ENCODE results near the gene GNA15.
A peak's percentile ranks its signal among the peaks of the same experiment; 100 is the strongest.
"Not testable (repeated sequence)": the region's sequence is repeated elsewhere in the genome, so short reads cannot be mapped to it uniquely, and the experiment has no call there.

GNA15 gene

DNA sequence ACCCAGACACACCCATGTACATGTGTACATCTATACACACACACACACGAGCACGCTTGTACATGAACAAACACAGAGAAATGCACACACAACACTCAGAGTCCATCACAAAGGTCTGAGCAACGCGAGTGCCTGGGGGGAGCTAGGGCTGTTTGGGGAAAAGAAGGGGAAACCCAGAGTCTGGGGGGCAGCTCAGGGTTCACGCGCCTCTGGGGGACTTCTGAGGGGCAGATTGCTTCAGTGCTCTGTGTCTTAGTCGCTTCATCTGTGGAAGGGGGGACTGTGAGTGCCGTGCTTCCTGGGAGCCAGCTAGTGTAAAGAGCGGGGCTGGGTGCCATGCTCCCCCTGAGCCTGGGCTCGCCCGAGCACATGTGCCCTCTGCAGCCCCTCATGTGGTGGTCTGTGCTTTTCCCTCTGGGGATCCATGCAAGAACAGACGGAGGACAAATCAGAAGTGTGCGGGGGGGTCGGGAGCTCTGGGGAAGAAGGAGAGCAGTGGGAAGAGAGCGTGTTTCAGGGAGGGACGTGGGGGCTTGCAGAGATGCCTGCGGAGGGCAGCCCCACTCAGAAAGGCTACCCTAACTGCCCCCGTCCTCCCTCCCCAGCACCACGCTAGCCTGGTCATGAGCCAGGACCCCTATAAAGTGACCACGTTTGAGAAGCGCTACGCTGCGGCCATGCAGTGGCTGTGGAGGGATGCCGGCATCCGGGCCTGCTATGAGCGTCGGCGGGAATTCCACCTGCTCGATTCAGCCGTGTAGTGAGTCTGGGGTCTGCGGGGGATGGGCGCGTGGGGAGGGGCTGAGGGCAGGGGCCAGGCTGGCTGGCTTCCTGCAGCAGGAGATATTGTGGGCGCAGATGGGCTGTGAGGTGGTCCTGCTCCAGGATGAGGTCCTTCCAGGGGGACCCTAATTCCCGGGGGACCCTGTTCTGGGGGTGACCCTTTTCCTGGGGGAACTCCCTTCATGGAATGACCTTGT lies 14.0 kb downstream of the GNA15 start:
- DNase-seq (ENCODE audit: low spot score) = no peak

DNA sequence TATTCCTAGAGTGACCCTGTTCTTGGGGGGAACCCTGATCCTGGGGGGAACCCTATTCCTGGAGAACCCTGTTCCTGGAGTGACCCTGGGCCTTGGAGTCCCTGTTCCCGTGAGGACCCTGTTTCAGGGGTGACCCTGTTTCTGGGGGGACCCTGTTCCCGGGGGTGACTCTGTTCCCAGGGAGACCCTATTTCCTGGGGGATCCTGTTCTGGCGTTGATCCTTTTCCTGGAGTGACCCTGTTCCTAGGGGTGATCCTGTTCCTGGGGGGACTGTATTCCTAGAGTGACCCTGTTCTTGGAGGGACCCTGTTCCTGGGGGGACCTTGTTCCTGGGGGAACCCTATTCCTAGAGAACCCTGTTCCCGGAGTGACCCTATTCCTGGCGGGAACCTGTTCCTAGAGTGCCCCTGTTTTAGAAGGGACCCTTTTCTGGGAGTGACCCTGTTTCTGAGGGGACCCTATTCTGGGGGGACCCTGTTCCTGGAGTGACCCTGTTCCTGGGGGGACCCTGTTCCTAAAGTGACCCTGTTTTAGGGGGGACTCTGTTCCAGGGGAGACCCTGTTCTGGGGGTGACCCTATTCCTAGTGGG lies 15.0 kb downstream of the GNA15 start:
- DNase-seq (ENCODE audit: low spot score) = no peak

- no peak for DNase-seq (ENCODE audit: low spot score)
Observed at GRCh38 chr19:3151563-3152418, 16.0 kb downstream of the GNA15 start.

DNA sequence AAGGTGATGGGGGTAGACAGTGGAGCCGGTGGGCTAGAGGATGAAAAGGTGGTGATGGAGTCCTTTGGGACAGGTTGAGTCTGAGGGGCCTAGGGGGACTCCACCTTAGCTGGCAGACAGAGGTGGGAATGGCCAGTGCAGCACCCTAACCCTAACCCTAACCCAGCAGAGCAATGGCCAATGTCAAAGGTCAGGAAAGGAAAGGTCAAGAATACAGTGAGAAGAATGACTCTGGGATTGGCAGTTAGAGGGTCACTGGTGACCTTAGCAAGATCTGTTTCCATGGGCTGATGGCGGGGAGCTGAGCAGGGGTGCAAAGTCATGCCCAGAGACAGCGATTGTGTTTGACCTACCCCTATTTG lies 16.6 kb downstream of the GNA15 start:
- no peak for DNase-seq (ENCODE audit: low spot score)

- no peak for DNase-seq (ENCODE audit: low spot score)
Observed at GRCh38 chr19:3153286-3154230, 17.7 kb downstream of the GNA15 start.

GRCh38 chr19:3154447-3154846 lies 18.6 kb downstream of the GNA15 start:
- DNase-seq (ENCODE audit: low spot score) = not testable (repeated sequence)

DNA sequence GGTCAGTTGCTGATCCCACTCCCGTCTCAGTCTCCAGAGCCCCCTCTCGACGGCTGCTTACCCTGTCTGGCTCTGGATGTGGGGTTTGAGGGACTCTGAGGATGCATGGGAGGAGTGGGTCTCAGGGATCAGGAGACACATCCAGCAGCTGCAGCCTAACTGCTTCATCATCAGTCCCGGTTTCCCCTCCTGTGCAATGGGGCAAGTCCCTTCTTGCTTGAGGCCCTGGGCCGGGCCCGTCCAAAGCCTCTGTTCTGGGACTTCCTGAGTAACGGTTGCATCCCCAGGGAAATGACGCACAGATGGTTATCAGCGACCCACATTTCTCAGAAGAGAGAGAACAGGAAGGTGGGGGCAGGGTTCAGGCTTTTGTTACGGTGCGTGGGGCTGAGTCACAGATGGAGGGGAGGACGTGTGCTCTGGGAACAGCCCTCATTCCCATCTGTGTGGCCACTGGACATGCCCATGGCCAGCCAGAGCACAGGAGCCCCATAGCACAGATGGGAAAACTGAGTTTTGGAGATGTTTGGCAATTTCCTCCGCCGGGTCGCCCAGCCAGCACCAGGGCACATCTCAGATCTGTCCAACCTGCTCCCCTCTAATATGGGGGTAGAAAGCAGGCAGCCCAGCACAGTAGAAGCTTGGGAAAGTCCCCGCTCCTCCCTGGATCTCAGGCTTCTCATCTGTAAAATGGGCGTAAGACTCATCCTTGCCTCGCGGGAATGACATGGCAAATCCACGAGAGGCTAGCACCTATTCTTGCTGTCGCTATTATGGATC lies 19.3 kb downstream of the GNA15 start:
- peak; percentile 94 for DNase-seq (ENCODE audit: low spot score)

DNA sequence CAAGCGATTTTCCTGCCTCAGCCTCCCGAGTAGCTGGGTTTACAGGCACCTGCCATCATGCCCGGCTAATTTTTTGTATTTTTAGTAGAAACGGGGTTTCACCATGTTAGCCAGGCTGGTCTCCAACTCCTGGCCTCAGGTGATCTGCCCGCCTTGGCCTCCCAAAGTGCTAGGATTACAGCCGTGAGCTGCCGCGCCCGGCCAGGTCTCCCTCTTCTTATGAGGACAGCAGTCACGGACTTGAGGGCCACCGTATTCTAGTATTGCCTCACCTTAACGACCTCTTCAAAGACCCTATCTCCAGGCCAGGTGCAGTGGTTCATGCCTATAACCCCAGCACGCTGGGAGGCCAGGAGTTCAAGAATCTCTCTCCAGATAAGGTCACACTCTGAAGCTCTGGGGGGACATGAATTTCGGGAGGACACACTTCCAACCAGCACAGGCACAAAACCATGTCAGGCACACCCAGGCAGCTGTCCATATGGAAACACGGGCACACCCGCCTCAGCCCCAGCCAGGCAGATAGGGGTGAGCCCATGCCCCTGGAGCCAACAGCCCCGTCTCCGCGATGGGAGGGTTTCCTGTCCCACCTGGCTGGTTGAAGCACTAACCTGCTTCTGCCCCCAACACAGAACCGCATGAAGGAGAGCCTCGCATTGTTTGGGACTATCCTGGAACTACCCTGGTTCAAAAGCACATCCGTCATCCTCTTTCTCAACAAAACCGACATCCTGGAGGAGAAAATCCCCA lies 21.4 kb downstream of the GNA15 start:
- DNase-seq (ENCODE audit: low spot score) = no peak

DNA sequence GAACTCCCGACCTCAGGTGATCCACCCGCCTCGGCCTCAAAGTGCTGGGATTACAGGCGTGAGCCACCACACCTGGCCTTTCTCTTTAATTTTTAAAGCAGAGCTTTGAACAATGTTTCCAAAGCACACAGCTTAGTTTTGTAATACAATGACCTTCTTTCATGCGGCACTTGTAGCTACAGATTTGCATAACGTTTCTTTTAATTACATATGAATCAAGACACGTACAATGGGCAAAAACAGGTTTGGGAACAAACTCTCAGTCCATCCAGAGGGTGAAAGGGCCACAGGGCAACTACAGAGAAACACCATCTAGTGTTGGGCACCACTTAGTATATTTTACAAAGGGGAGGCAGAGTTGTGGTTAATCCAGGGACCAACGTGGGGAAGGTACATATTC lies 23.7 kb downstream of the GNA15 start:
- DNase-seq (ENCODE audit: low spot score) = no peak

- no peak for DNase-seq (ENCODE audit: low spot score)
Observed at GRCh38 chr19:3160219-3160618, 24.4 kb downstream of the GNA15 start.

DNA sequence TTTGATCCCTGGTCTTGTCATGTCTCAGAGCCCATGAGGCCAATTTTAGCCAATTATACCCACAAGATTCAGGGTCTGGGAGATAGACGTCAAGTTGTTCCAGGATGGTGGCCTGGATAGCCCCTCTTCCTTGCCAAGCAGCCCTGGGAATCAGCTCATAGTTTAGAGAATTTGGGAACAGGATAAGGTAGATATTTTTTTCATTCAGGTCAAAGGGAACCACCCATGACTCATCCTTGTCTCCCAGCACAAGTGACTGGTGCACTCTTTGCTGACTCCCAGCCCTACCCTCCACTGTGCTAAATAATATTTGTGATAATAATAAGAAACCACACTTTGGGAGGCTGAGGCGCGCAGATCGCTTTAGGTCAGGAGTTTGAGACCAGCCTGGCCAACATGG lies 25.6 kb downstream of the GNA15 start:
- no peak for DNase-seq (ENCODE audit: low spot score)

DNA sequence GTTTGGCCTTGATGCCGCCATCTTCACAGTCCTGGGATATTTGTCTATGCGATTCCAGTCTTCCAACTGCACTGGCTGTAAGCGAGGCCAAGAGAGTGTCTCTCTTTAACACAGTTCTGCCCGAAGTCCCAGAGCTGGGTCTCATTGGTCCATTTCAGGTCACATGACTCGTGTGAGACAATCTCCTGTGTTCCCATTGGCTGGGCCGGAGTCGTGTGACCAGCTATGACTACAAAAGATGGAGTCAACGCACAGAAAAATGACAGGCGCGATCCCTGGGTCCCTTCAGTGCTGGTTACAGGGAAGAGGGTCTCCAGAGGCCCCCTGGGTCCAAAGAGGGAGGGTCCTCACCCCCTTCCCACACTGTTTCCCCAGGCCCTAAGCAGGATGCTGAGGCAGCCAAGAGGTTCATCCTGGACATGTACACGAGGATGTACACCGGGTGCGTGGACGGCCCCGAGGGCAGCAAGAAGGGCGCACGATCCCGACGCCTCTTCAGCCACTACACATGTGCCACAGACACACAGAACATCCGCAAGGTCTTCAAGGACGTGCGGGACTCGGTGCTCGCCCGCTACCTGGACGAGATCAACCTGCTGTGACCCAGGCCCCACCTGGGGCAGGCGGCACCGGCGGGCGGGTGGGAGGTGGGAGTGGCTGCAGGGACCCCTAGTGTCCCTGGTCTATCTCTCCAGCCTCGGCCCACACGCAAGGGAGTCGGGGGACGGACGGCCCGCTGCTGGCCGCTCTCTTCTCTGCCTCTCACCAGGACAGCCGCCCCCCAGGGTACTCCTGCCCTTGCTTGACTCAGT lies 26.8 kb downstream of the GNA15 start:
- peak; percentile 42 for DNase-seq (ENCODE audit: low spot score)

GRCh38 chr19:3163230-3163886 lies 27.5 kb downstream of the GNA15 start:
- peak; percentile 77 for DNase-seq (ENCODE audit: low spot score)

- no peak for DNase-seq (ENCODE audit: low spot score)
Observed at GRCh38 chr19:3163943-3164342, 28.1 kb downstream of the GNA15 start.

GRCh38 chr19:3167533-3168272 lies 31.9 kb downstream of the GNA15 start:
- no peak for DNase-seq (ENCODE audit: low spot score)

DNA sequence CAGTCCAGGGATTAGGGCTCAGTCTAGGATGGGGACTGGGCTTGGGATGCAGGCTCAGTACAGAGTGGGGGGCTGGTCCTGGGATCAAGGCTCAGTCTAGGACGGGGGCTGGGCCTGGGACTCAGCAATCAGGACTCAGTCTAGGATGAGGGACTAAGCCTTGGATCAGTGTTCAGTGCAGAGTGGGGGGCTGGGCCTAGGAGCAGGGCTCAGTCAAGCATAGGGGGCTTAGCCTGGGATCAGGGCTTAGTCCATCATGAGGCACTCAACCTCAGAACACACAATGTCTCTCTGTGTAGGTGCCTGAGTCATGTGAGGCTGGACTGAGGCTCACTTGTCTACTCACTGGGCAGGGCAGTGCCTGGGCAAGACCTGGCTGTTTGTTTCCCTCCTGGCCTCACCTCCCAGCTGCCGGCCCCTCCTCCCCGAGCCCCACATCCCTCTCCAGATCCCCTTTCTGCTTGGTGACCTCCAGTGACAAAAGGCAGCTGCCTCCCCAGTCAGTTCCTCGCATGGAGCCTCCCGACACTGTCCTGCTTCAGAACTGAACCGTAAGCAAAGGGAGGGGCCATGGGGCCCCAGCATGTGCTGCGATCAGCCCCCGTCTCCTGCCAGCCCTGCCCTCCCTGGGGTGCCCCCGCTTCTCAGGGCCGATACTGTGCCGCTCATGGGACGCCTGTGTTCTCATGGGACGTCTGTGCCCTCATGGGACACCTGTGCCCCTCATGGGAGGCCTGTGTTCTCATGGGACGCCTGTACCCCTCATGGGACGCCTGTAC lies 36.2 kb downstream of the GNA15 start:
- no peak for DNase-seq (ENCODE audit: low spot score)

DNA sequence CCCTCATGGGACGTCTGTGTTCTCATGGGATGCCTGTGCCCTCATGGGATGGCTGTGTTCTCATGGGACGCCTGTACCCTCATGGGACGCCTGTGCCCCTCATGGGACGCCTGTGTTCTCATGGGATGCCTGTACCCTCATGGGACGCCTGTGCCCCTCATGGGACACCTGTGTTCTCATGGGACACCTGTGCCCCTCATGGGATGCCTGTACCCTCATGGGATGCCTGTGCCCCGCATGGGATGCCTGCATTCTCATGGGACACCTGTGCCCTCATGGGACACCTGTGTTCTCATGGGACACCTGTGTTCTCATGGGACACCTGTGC lies 36.8 kb downstream of the GNA15 start:
- not testable (repeated sequence) for DNase-seq (ENCODE audit: low spot score)
